ENCODE results near the gene DNAJC30.

- TF ChIP-seq MYC (IDR thresholded peaks at IDR 0.05; ENCODE audit: insufficient read depth, insufficient read length, insufficient replicate concordance, low read length, severe bottlenecking) = no peak
- no peak for TF ChIP-seq TCF12 (IDR thresholded peaks at IDR 0.05; ENCODE audit: low read depth, low read length)
- no peak for TF ChIP-seq ZBTB33 (IDR thresholded peaks at IDR 0.05)
- TF ChIP-seq CEBPZ (IDR thresholded peaks at IDR 0.05; ENCODE audit: low read depth, low read length) = no peak
- no peak for TF ChIP-seq TAF1 (IDR thresholded peaks at IDR 0.05; ENCODE audit: borderline replicate concordance, low read depth, low read length)
- TF ChIP-seq ZNF274 (IDR thresholded peaks at IDR 0.05; ENCODE audit: insufficient read depth, insufficient read length) = no peak
- TF ChIP-seq CTCF (IDR thresholded peaks at IDR 0.05 in 2 of 3, conservative IDR thresholded peaks at IDR 0.05 in 1 of 3; ENCODE audit: control insufficient read depth in 2 of 3, extremely low read depth in 1 of 3, insufficient read depth in 1 of 3, low read depth in 3 of 3, low read length in 3 of 3) = no peak
- TF ChIP-seq ZNF207 (IDR thresholded peaks at IDR 0.05; ENCODE audit: borderline replicate concordance) = no peak
- TF ChIP-seq CBFB (IDR thresholded peaks at IDR 0.05; ENCODE audit: low read depth) = no peak
- TF ChIP-seq ZNF687 (IDR thresholded peaks at IDR 0.05) = no peak
- TF ChIP-seq CBX5 (IDR thresholded peaks at IDR 0.05; ENCODE audit: low read depth) = no peak
- TF ChIP-seq E2F8 (IDR thresholded peaks at IDR 0.05; ENCODE audit: low read depth, partially characterized antibody) = no peak
- no peak for TF ChIP-seq SP1 (IDR thresholded peaks at IDR 0.05; ENCODE audit: low read depth, low read length)
These were observed 20.7 kb upstream of the DNAJC30 start for GRCh38 chr7:73703757-73704639.
